Renal cortex interstitium (tissue), 11 donors: ENCODE data around the gene FAM193A. TPM values are rescaled to one million over a fixed set of nuclear protein-coding genes. Genes with fewer than 3 reads are reported as not detected.
"Not testable (repeated sequence)": the region's sequence is repeated elsewhere in the genome, so short reads cannot be mapped to it uniquely, and the experiment has no call there.

Experiments
- DNase-seq, 11 donors: peaks; one replicate each; pipeline ENCODE4 v3.0.0-alpha.2; 2013; ENCODE audit warnings: low read depth in 9 of 11, low spot score in 4 of 11; ENCODE audit errors: extremely low read depth in 1 of 11
- polyA plus RNA-seq, 3 donors: library from polyadenylated mRNA; unstranded; fragments of 120-200 nt; gene quantifications; one replicate each; pipeline ENCODE4 v1.2.1, GENCODE V29; 2013; ENCODE audit not compliant: insufficient read length in 3 of 3

The FAM193A gene
- polyA plus RNA-seq, 3 donors: 26.5 to 29.7 (median 29.2) TPM

DNA sequence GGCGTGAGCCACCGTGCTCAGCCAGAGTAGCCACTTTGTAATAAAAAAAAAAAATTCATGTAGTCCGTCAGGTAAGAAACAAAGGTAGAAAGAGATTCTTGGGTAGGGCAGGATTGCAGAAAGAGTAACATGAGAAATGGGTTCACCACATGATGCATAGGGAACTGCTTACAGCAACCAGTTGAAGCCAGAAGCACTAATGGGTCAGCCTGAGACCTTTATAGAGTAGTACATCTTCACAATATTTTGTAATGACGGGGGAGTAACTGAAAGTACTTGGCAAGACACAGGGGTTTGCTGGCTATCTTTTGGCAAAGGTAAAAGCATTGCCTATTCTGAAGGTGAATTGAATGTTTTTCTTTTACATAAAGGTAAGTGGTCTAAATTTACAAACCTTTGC lies 29.1 kb downstream of the FAM193A start:
- DNase-seq: no peak

GRCh38 chr4:2570036-2570435 lies 33.6 kb downstream of the FAM193A start:
- no peak for DNase-seq

DNA sequence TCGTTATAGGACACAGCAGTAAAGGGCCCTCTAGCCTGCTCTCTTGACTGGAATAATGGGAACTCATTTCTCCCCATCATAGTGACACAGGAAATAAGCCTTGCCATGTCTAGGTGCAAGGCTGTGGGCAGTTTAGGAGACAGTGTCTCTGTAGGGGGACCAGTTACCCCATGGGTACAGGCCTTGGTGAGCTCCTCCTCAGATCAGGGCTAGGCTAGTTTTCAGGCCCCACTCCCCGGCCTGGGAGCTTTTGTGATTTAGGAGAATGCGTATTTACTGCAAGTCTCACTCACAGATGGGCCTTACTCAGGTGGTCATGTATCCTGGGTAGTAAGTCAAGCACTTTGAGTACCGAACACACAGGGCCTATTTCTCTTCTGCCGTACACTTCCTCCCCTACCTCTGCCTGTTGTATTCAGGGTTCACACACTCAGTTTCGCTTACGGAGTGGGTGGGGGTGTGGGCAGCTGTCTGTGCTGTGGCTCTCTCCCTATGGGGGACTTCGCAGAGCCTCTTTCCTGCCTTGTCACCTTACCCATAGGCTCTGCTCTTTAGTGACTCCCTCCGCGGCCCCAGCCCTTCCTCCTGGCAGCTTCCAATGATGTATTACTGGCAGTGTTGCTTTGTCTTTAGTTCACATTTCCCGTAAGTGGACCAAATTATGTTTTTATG lies 34.2 kb downstream of the FAM193A start:
- DNase-seq: no peak

GRCh38 chr4:2572076-2572475 lies 35.6 kb downstream of the FAM193A start:
- no peak for DNase-seq

DNA sequence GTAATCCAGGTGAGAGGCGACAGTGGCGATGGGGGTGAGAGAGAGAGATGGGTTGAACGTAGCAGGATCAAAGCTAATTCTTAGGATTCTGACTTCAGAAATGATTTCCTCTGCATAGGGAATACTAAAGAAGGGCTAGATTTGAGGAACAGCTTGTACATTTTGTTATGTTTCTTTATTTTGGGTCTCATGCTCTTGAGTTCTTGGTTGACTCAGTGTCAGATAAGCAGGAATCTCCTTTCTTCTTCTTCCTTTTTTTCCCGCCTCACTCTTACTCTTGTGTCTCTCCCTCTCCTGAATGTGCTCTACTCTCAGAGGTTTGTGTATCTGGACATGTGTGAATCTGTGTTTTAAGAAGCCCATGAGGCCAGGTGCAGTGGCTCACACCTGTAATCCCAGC lies 36.4 kb downstream of the FAM193A start:
- DNase-seq: no peak

- DNase-seq: no peak
Observed at GRCh38 chr4:2574009-2574408, 37.6 kb downstream of the FAM193A start.

GRCh38 chr4:2574863-2575262 lies 38.4 kb downstream of the FAM193A start:
- DNase-seq: no peak

GRCh38 chr4:2576290-2576689 lies 39.8 kb downstream of the FAM193A start:
- DNase-seq: no peak

GRCh38 chr4:2578106-2578505 lies 41.7 kb downstream of the FAM193A start:
- DNase-seq: no peak

DNA sequence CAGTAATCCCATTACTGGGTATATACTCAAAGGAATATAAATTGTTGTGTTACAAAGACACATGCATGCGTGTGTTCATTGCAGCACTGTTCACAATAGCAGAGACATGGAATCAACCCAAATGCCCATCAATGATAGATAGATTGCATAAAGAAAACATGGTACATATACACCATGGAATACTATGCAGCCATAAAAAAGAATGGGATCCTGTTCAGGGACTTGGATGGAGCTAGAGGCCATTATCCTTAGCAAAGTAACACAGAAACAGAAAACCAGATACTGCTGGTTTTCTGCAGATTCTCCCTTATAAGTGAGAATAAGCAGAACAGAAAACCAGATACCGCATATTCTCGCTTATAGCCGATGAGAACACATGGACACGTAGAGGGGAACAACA lies 43.5 kb downstream of the FAM193A start:
- DNase-seq: no peak

DNA sequence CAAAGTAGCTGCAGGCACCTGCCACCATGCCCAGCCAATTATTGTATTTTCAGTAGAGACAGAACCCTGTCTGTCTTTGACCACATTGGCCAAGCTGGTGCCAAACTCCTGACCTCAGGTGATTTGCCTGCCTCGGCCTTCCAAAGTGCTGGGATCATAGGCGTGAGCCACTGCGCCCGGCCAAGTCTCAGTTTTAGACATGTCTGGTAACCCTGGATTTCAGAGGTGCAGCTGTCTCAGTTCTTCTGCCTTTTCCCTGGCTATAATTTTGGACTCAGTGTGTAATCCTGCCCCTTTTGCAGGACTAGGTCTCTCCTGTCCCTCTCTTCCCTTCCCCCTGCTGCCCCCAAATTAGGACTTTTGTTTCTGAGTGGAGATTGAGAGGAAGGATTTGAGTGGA lies 46.6 kb downstream of the FAM193A start:
- DNase-seq: no peak

- no peak for DNase-seq
Observed at GRCh38 chr4:2583517-2583916, 47.1 kb downstream of the FAM193A start.

DNA sequence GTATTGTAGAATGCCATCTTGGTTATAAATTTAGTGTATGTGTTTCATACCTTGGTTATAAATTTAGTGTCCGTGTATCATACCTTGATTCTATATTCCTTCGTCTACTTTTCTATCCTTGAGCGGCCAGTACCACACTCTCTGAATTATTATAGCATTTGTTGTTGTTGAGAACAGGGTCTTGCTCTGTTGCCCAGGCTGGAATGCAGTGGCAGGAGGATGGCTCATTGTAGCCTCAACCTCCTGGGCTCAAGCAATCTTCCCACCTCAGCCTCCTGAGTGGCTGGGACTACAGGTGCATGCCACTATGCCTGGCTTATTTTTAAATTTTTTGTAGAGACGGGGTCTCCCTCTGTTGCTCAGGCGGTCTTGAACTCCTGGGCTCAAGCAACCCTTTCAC lies 50.1 kb downstream of the FAM193A start:
- DNase-seq: no peak

DNA sequence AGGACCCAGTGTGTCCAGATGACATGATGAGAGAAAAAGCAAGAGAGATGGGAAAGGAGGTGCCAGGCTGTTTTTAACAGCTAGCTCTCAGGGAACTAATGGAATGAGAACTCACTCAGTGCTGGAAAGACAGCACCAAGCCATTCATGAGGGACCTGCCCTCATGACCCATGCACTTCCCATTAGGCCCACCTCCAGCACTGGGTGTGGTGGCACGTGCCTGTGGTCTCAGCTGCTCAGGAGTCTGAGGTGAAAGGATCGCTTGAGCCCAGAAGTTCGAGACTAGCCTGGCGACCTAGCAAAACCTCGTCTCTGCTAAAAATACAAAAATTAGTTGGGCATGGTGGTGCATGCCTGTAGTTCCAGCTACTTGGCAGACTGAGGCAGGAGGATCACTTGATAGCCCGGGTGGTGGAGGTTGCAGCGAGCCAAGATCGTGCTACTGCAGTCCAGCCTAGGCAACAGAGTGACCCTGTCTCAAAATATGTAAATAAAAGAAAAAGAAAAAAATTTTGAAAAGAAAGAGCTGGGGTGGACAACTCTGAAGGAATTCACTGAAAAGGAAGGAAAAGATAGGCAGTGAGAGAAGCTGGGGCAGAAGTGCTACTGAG lies 50.9 kb downstream of the FAM193A start:
- DNase-seq: no peak

GRCh38 chr4:2588259-2588658 lies 51.8 kb downstream of the FAM193A start:
- no peak for DNase-seq

DNA sequence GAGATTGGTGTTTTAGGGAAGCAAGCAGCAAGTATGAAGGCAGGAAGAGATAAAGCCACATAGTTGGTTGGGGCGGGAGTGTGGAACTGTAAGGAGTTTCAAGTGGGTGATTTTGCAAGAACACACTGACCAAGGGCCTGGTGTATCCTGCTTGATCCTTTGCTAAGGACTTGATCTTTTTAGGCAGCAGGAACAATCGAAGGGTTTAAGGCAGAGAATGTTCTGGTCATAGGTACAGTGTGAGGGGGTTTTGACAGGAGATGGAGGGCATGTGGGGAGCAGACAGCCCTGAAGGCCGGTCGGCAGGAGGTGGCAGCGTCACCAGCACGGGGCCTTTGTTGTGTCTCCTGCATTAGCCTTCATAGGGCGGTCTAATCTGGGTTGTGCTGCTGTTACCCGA lies 54.7 kb downstream of the FAM193A start:
- DNase-seq: no peak

DNA sequence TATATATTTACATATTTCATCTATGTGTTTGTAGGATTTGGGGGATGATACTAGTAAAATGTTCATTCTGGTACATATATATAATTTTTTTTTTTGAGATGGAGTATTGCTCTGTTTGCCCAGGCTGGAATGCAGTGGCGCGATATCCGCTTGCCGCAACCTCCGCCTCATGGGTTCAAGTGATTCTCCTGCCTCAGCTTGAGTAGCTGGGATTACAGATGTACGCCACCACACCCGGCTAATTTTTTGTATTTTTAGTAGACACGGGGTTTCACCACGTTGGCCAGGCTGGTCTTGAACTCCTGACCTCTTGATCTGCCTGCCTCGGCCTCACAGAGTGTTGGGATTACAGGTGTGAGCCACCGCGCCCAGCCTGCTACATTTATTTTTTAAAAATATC lies 55.6 kb downstream of the FAM193A start:
- not testable (repeated sequence) for DNase-seq

DNA sequence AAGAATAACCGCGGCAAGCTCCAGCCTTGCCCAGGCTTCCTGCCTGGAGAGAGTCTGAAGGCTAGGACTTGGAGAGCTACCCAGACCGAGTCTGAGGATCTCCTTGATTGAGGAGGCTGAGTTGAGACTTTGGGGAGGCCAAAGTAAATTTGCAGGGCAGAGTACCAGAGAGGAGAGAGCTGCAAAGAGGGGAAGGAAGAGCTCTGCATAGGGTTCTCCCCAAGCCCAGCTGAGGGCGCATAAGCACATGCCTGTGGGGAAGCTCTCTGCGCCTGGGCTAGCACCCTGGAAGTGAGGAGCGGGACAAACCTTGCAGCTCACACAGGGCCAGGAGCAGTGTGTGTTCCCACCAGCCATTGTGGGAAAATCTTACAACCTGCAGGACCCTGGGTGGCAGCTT lies 56.1 kb downstream of the FAM193A start:
- no peak for DNase-seq

DNA sequence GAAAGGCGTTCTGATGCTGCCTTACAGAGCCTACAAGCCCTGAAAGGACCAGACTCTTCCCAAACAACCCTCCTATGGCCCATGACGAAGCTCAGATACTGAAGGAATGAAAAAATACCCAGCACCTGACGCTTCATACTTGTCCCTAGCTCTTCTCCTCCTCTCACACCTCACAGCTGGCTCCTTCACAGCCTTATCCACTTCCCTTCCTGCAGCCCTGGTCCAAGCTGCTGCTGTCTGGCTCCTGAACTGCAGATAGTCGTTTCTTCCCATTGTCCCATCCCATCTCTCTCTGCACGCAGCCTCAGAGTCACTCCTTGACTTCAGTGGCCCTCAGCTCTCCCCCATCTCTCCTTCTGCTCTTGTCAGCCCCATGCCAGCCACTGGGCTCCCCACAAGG lies 56.6 kb downstream of the FAM193A start:
- DNase-seq: no peak

GRCh38 chr4:2595436-2595835 lies 59.0 kb downstream of the FAM193A start:
- DNase-seq: no peak

DNA sequence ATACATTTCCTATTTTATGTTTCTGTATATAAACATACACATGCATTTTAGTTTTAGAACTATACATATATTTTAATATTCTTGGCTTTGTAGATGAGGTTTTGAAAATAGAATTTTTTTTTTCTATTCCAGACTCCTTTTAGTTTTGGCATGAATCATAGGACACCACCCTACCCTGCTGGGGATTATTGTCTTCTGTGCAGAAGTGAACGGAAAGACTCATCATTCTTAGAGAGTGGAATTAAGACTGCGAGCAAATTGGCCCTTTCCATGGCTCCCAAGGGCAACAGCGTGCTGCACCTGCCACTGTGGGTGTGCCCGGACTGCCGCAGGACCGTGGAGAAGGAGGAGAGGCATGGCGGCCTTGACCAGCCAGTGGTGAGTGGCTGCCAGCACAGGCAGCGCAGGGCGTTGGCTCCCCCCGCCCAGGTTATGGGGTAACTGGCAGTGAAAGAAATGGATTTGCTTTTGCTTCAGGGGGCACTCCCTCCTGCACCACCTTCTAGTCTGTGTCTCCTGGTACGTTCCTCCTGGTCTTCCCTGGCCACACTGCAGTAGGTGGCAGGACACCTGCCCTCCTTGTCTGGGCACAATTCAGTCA lies 59.6 kb downstream of the FAM193A start:
- no peak for DNase-seq
